ENCODE measurements around the gene ULBP1. TPM values are rescaled to one million over a fixed set of nuclear protein-coding genes. Genes with fewer than 3 reads are reported as not detected.
"Not testable (repeated sequence)": the region's sequence is repeated elsewhere in the genome, so short reads cannot be mapped to it uniquely, and the experiment has no call there.

ULBP1 gene
- polyA plus RNA-seq, 2 donors = 0.04 to 0.31 TPM

DNA sequence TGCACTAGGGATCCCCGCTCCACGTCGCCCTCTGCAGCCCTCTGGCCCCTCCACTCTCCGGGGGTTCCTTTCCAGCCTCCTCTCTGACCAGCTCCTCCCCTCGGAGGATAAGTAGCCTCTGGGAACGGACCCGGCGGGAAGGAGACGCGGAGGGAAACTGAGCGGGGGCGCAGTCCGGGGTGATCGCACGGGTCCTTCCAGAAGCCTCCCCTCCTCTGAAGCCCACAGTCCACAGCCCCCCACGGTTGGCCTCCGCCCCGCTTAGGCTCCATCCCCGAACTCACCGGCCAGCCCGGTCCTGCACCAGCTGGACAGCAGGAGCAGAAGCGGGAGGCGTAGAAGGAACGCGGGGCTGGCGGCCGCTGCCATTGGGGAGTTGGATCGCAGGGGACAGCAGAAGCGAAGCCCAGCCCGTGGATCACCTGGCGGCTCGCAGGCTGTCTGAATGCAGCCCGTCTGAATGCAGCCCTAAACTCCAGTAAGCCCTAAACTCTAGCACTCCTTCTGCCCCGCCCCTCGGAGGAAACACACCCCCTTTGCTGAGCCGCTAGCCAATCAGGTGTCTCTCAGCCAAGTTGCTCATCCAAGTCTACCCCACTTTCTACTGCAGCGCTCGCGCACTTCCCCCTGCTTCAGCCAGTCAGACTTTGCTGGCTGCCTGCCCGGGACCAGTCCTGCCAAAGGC is 41.0 kb upstream of the ULBP1 start, which contains the start of gene RAET1G:
RAET1G (minus strand) TSS at position 480 of the 685 bp plus-strand sequence; CDS start at position 369, 111 bp downstream.
- Histone ChIP-seq H3K4me1 (ENCODE audit: control insufficient read depth in 2 of 2, insufficient read depth in 2 of 2, low read length in 1 of 2) (peaks cover 6 to 19% of the 10 kb centered on the region in 2 donors), H3K27ac (ENCODE audit: low read depth in 2 of 2, low read length in 1 of 2) (peak within 1 kb of the TSS in 1 of 2 donors; percentile 18), H3K9me3 (ENCODE audit: control insufficient read depth in 2 of 2, insufficient read depth in 1 of 2, low read depth in 1 of 2, low read length in 1 of 2) (peaks cover 0 to 1% of the 10 kb centered on the region in 2 donors), H3K27me3 (ENCODE audit: control insufficient read depth in 1 of 2, insufficient read depth in 2 of 2, low read length in 2 of 2) (no peaks in the 10 kb centered on the region), H3K36me3 (ENCODE audit: control insufficient read depth in 2 of 2, insufficient read depth in 2 of 2, low read length in 1 of 2) (peaks cover 0 to 4% of the 10 kb centered on the region in 2 donors), H3K4me3 (ENCODE audit: low read depth in 1 of 2, low read length in 2 of 2) (peak within 1 kb of the TSS; percentile 46 to 63)
- 1 to 2% methylated on average over 37 to 40 of the region's 40 CpGs for WGBS, 2 donors

DNA sequence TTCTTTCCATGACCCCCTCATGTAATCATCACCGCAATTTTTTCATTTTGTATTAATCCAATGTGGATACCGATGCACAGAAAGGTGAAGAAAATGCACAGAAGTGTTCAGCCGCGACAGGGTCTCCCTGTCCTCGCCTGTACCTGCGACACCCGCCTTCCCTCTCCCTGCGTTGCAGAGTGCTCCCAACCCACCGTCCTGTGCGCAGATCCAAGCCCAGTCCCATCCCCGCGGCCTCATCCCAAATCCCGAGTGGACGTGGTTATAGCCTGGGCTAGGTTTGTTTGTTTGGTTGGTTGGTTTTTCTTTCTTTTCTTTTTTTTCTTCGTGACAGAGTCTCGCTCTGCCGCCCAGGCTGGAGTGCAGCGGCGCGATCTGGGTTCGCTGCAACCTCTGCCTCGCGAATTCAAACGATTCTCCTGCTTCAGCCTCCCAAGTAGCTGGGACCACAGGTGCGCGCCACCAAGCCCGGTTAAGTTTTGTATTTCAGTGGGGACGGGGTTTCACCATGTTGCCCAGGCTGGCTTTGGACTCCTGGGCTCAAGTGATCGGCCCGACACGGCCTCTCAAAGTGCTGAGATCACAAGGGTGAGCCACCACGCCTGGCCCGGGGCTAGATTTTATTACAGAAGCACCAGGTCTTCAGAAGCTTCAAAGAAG is 40.3 kb upstream of the ULBP1 start:
- Histone ChIP-seq H3K36me3 (ENCODE audit: control insufficient read depth in 2 of 2, insufficient read depth in 2 of 2, low read length in 1 of 2) (no peaks in the 10 kb centered on the region), H3K27me3 (ENCODE audit: control insufficient read depth in 1 of 2, insufficient read depth in 2 of 2, low read length in 2 of 2) (no peaks in the 10 kb centered on the region), H3K9me3 (ENCODE audit: control insufficient read depth in 2 of 2, insufficient read depth in 1 of 2, low read depth in 1 of 2, low read length in 1 of 2) (peaks cover 0 to 1% of the 10 kb centered on the region in 2 donors), H3K4me1 (ENCODE audit: control insufficient read depth in 2 of 2, insufficient read depth in 2 of 2, low read length in 1 of 2) (peaks cover 0 to 12% of the 10 kb centered on the region in 2 donors), H3K4me3 (ENCODE audit: low read depth in 1 of 2, low read length in 2 of 2) (peak overlapping the region; percentile 36 to 46), H3K27ac (ENCODE audit: low read depth in 2 of 2, low read length in 1 of 2) (no peak overlapping the region)
- 24 to 26% methylated on average over 33 of the region's 33 CpGs for WGBS, 2 donors

DNA sequence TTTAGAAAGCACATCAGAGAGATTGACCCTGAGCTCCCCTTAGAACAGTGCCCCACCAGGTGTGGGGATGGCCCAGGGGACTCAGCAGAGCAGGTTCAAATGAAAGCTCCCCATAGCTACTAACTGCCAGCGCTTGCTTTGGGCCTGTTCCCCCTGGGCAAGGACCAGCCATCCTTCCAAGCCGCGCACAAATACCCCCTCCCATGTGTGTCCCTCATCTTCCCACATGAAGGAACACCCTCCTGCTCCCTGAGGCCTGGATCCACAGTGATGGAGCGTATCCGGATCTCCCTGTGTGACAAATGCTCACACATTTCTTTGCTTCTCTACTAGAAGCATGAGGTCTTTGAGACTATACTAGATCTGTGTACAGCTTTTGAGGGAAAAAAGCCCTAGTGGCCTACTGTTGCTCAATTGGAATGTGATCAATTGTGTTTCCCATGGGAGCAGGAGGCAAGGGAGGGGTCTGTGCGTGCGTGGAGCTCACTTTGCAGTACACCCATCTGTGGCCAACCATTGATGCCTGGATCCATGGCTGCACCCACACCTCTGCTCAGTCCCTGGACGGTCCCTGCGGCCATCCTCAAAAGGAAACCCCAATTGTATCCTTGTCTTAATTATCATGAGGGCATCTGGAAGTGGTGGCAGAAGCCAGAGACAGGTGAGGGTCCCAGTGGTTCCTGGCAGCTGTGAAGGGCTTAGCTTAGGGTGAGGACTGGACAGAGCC is 39.4 kb upstream of the ULBP1 start:
- H3K27me3 ChIP-seq (ENCODE audit: control insufficient read depth in 1 of 2, insufficient read depth in 2 of 2, low read length in 2 of 2) = no peaks in the 10 kb centered on the region
- H3K4me1 ChIP-seq (ENCODE audit: control insufficient read depth in 2 of 2, insufficient read depth in 2 of 2, low read length in 1 of 2) = peaks cover 0 to 12% of the 10 kb centered on the region in 2 donors
- H3K4me3 ChIP-seq (ENCODE audit: low read depth in 1 of 2, low read length in 2 of 2) = no peak overlapping the region
- no peaks in the 10 kb centered on the region for H3K36me3 ChIP-seq (ENCODE audit: control insufficient read depth in 2 of 2, insufficient read depth in 2 of 2, low read length in 1 of 2)
- H3K9me3 ChIP-seq (ENCODE audit: control insufficient read depth in 2 of 2, insufficient read depth in 1 of 2, low read depth in 1 of 2, low read length in 1 of 2) = peaks cover 0 to 1% of the 10 kb centered on the region in 2 donors
- 78 to 82% methylated on average over 9 of the region's 9 CpGs for whole genome bisulfite sequencing, 2 donors
- H3K27ac ChIP-seq (ENCODE audit: low read depth in 2 of 2, low read length in 1 of 2) = peak overlapping the region in 1 of 2 donors; percentile 33

DNA sequence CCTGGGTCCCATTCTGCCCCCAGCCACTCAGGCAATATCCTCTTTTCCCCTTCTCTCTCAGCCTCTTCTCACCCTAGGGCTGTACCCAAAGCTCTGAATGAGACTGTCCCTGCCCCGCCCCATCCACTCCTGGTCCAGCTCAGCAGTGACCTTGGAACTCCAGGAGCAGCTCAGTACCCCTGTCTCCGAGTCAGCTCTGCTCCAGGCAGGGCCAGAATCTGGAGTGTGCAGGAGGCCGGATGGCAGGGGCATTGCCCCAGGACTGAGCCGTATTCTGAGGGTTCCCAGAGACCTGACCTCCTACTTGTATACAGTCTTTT is 38.9 kb upstream of the ULBP1 start:
- peak overlapping the region in 1 of 2 donors; percentile 33 for H3K27ac ChIP-seq (ENCODE audit: low read depth in 2 of 2, low read length in 1 of 2)
- H3K27me3 ChIP-seq (ENCODE audit: control insufficient read depth in 1 of 2, insufficient read depth in 2 of 2, low read length in 2 of 2) = no peaks in the 10 kb centered on the region
- no peak overlapping the region for H3K4me3 ChIP-seq (ENCODE audit: low read depth in 1 of 2, low read length in 2 of 2)
- 75 to 77% methylated on average over 4 of the region's 4 CpGs for WGBS, 2 donors
- H3K4me1 ChIP-seq (ENCODE audit: control insufficient read depth in 2 of 2, insufficient read depth in 2 of 2, low read length in 1 of 2) = peaks cover 0 to 12% of the 10 kb centered on the region in 2 donors
- H3K9me3 ChIP-seq (ENCODE audit: control insufficient read depth in 2 of 2, insufficient read depth in 1 of 2, low read depth in 1 of 2, low read length in 1 of 2) = peaks cover 0 to 1% of the 10 kb centered on the region in 2 donors
- no peaks in the 10 kb centered on the region for H3K36me3 ChIP-seq (ENCODE audit: control insufficient read depth in 2 of 2, insufficient read depth in 2 of 2, low read length in 1 of 2)

DNA sequence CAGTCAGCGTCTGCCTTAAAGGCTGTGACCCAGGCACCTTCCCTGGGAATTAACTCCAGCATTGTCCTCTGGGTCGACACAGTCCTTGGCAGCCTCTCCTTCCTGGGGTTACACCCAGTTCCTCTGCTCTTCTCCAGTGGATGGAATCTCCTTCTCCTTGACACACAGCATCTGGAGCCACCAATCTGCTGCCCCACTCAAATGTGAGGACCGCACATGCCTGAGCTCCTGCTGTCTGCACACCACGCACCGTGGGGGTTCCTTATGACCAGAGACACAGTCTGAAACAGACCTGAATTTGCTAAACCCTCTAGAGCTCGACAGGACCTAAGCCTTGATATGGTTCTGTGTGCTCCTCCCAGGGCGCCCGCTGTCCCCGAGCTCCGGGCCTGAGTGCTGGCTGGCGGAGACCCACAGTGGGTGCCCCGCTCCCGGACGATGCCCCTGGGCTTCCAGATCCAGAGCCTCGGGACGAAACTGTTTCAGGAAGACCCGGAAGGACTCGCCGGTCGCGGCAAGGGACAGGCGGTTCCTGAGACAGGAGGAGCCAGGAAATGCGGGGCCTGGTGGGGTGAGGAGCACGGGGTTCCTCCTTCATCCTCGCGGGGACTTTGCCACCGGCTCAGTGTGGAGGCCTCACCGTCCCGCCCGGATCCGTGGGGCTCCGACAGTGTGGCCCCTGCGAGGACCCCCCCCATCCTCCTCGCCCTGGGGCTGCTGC is 38.3 kb upstream of the ULBP1 start:
- WGBS, 2 donors = 10 to 14% methylated on average over 33 to 34 of the region's 34 CpGs
- H3K4me1 ChIP-seq (ENCODE audit: control insufficient read depth in 2 of 2, insufficient read depth in 2 of 2, low read length in 1 of 2) = peaks cover 0 to 12% of the 10 kb centered on the region in 2 donors
- no peaks in the 10 kb centered on the region for H3K36me3 ChIP-seq (ENCODE audit: control insufficient read depth in 2 of 2, insufficient read depth in 2 of 2, low read length in 1 of 2)
- H3K27ac ChIP-seq (ENCODE audit: low read depth in 2 of 2, low read length in 1 of 2) = peak overlapping the region; percentile 20 to 66
- H3K4me3 ChIP-seq (ENCODE audit: low read depth in 1 of 2, low read length in 2 of 2) = peak overlapping the region; percentile 48 to 66
- no peaks in the 10 kb centered on the region for H3K27me3 ChIP-seq (ENCODE audit: control insufficient read depth in 1 of 2, insufficient read depth in 2 of 2, low read length in 2 of 2)
- peaks cover 0 to 1% of the 10 kb centered on the region in 2 donors for H3K9me3 ChIP-seq (ENCODE audit: control insufficient read depth in 2 of 2, insufficient read depth in 1 of 2, low read depth in 1 of 2, low read length in 1 of 2)

DNA sequence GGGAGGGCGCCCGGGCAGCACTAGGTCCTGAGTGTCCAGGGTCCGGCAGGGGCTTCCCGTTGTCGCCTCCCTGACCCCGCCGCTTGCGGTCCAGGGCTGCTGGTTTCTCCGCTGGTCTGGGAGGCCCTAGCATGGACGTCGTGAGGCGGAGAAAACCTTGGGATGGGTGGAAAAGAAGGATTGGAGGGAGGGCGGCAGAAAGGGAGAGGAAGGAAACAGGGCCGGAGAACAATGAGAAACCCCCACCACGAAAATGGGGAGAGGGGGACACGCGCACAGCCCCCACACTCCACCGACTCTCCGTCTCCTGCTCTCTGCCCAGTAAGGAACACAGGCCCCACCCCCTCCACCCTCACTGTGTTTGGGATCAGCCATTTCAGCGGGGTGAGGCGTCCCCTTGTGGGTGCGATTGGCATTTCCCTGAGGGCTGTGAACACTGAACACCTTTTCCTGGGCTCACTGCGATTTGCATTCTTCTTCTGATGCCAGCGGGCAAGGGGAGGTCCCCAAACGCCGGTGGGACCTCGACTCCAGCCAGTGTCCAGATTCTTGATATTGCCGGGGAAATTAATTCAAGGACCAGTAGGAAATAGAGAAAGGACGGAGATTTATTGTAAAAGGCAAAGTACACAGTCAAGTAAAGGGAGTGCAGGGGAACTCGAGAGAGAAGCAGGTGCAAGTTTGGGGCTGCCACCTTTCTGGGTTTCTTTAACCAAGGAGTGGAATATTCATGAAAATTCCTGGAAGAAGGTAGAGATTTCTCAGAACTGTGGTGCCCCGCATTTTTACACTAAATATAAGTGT is 37.6 kb upstream of the ULBP1 start:
- peaks cover 0 to 12% of the 10 kb centered on the region in 2 donors for H3K4me1 ChIP-seq (ENCODE audit: control insufficient read depth in 2 of 2, insufficient read depth in 2 of 2, low read length in 1 of 2)
- no peaks in the 10 kb centered on the region for H3K36me3 ChIP-seq (ENCODE audit: control insufficient read depth in 2 of 2, insufficient read depth in 2 of 2, low read length in 1 of 2)
- peaks cover 0 to 1% of the 10 kb centered on the region in 2 donors for H3K9me3 ChIP-seq (ENCODE audit: control insufficient read depth in 2 of 2, insufficient read depth in 1 of 2, low read depth in 1 of 2, low read length in 1 of 2)
- peak overlapping the region; percentile 48 to 66 for H3K4me3 ChIP-seq (ENCODE audit: low read depth in 1 of 2, low read length in 2 of 2)
- H3K27me3 ChIP-seq (ENCODE audit: control insufficient read depth in 1 of 2, insufficient read depth in 2 of 2, low read length in 2 of 2) = no peaks in the 10 kb centered on the region
- peak overlapping the region; percentile 20 to 66 for H3K27ac ChIP-seq (ENCODE audit: low read depth in 2 of 2, low read length in 1 of 2)
- WGBS, 2 donors = 2 to 3% methylated on average over 29 to 31 of the region's 31 CpGs

DNA sequence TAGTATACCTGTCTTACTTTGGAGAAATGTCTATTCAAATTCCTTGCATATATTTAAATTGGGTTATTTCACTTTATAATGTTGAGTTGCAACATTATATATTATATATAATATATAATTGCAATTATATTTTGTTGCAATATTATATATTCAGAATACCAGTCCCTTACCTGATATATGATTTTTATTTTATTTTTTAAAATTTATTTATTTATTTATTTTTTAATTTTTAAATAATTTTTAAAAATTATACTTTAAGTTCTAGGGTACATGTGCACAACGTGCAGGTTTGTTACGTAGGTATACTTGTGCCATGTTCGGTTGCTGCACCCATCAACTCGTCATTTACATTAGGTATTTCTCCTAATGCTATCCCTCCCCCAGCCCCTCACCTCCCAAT is 36.7 kb upstream of the ULBP1 start:
- H3K4me3 ChIP-seq (ENCODE audit: low read depth in 1 of 2, low read length in 2 of 2); H3K27ac ChIP-seq (ENCODE audit: low read depth in 2 of 2, low read length in 1 of 2); H3K27me3 ChIP-seq (ENCODE audit: control insufficient read depth in 1 of 2, insufficient read depth in 2 of 2, low read length in 2 of 2); H3K9me3 ChIP-seq (ENCODE audit: control insufficient read depth in 2 of 2, insufficient read depth in 1 of 2, low read depth in 1 of 2, low read length in 1 of 2); H3K36me3 ChIP-seq (ENCODE audit: control insufficient read depth in 2 of 2, insufficient read depth in 2 of 2, low read length in 1 of 2): not testable (repeated sequence)
- 79 to 88% methylated on average over 4 of the region's 4 CpGs for WGBS, 2 donors
- H3K4me1 ChIP-seq (ENCODE audit: control insufficient read depth in 2 of 2, insufficient read depth in 2 of 2, low read length in 1 of 2) = peaks cover 0 to 10% of the 10 kb centered on the region in 2 donors

DNA sequence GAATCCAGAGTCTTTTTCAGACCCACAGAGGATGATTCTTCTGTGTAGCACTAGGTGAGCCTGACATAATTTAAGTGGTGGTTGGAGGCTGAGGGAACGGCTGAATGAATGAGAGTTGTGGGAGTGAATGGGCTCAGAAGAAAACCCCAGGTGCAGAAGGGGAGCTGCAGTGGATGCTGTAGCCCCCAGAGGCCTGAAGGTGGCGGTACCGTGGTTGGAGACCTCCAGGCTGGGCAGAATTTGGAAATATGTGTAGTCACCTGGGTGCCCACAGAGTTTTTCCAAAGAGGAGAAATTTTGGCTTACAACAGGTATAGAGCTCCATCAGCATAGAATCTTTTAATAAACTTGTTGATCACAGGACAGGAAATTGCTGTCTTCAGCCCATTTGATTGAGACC is 34.3 kb upstream of the ULBP1 start:
- Histone ChIP-seq H3K9me3 (ENCODE audit: control insufficient read depth in 2 of 2, insufficient read depth in 1 of 2, low read depth in 1 of 2, low read length in 1 of 2) (no peaks in the 10 kb centered on the region), H3K27me3 (ENCODE audit: control insufficient read depth in 1 of 2, insufficient read depth in 2 of 2, low read length in 2 of 2) (no peaks in the 10 kb centered on the region), H3K4me1 (ENCODE audit: control insufficient read depth in 2 of 2, insufficient read depth in 2 of 2, low read length in 1 of 2) (peaks cover 0 to 7% of the 10 kb centered on the region in 2 donors)

More for the DNA sequence above, 34.3 kb upstream of the ULBP1 start:
- H3K36me3 ChIP-seq (ENCODE audit: control insufficient read depth in 2 of 2, insufficient read depth in 2 of 2, low read length in 1 of 2) = no peaks in the 10 kb centered on the region
- 20 to 25% methylated on average over 3 of the region's 3 CpGs for WGBS, 2 donors
- H3K27ac ChIP-seq (ENCODE audit: low read depth in 2 of 2, low read length in 1 of 2) = no peak overlapping the region
- no peak overlapping the region for H3K4me3 ChIP-seq (ENCODE audit: low read depth in 1 of 2, low read length in 2 of 2)

Measured in esophagus (tissue), 2 donors.